ENCODE data around the gene DYNLRB1. TPM values are rescaled to one million over a fixed set of nuclear protein-coding genes. Genes with fewer than 3 reads are reported as not detected.
A peak's percentile ranks its signal among the peaks of the same experiment; 100 is the strongest.

DYNLRB1 gene
- total and polyA plus RNA-seq, 4 donors: 15.8 to 66.9 (median 44.8) TPM

DNA sequence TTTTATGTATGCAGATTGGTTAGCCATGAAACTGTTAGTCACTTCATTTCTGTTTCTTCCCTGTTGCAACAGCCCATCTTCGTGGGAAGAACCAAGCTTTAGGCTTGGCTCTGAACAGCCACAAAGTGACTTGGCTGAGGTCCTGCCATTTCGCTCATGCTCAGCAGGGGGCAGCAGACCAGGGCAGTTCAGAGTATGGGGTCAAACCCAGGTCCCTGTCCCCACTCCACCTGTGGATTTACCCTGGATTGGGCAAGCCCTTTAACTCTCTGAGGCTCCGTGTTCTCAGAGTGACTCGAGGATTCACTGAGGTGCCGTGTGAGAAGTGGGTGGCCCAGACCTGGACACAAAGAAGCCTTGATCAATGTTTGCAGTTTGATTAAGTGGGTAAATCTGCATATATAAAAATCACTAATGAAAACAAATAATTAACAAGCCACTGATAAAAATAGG, 22.5 kb downstream of the DYNLRB1 start:
- H3K4me3 ChIP-seq (ENCODE audit: low read depth in 1 of 3, low read length in 3 of 3): no peak overlapping the region
- no peaks in the 10 kb centered on the region for H3K27me3 ChIP-seq (ENCODE audit: control insufficient read depth in 4 of 4, insufficient read depth in 4 of 4, low read length in 3 of 4)
- 19% methylated on average over 5 of the region's 5 CpGs for WGBS
- peak; percentile 70 for DNase-seq (ENCODE audit: low spot score)
- no peak overlapping the region for H3K9ac ChIP-seq (ENCODE audit: low read depth in 1 of 2, low read length in 2 of 2)
- no peak overlapping the region for H3K27ac ChIP-seq (ENCODE audit: low read depth in 1 of 2, low read length in 2 of 2)
- peaks cover 16 to 42% (median 37%) of the 10 kb centered on the region in 4 donors for H3K36me3 ChIP-seq (ENCODE audit: control insufficient read depth in 4 of 4, insufficient read depth in 3 of 4, low read depth in 1 of 4, low read length in 3 of 4)
- H3K9me3 ChIP-seq (ENCODE audit: control insufficient read depth in 4 of 4, low read length in 3 of 4): no peaks in the 10 kb centered on the region
- H3K4me1 ChIP-seq (ENCODE audit: control insufficient read depth in 4 of 4, insufficient read depth in 4 of 4, low read length in 3 of 4): peaks cover 0 to 11% (median 8%) of the 10 kb centered on the region in 4 donors
- TF ChIP-seq JUND (IDR thresholded peaks at IDR 0.05) (no peak), NR2F2 (IDR thresholded peaks at IDR 0.05) (peak; percentile 33), HNF4A (conservative IDR thresholded peaks at IDR 0.05) (peak; percentile 33 to 73), RAD21 (IDR thresholded peaks at IDR 0.05) (peak; percentile 89 to 94), TAF1 (conservative IDR thresholded peaks at IDR 0.05) (no peak), FOXA2 (IDR thresholded peaks at IDR 0.05) (no peak), EGR1 (IDR thresholded peaks at IDR 0.05; ENCODE audit: low read depth in 2 of 2) (no peak), FOXA1 (IDR thresholded peaks at IDR 0.05) (no peak), SP1 (IDR thresholded peaks at IDR 0.05) (peak; percentile 60), HNF4G (IDR thresholded peaks at IDR 0.05) (no peak), RXRA (IDR thresholded peaks at IDR 0.05) (peak; percentile 99 to 100), GABPA (IDR thresholded peaks at IDR 0.05 in 1 of 2, conservative IDR thresholded peaks at IDR 0.05 in 1 of 2) (no peak), YY1 (IDR thresholded peaks at IDR 0.05) (no peak)
- TF ChIP-seq, protein P1, sequence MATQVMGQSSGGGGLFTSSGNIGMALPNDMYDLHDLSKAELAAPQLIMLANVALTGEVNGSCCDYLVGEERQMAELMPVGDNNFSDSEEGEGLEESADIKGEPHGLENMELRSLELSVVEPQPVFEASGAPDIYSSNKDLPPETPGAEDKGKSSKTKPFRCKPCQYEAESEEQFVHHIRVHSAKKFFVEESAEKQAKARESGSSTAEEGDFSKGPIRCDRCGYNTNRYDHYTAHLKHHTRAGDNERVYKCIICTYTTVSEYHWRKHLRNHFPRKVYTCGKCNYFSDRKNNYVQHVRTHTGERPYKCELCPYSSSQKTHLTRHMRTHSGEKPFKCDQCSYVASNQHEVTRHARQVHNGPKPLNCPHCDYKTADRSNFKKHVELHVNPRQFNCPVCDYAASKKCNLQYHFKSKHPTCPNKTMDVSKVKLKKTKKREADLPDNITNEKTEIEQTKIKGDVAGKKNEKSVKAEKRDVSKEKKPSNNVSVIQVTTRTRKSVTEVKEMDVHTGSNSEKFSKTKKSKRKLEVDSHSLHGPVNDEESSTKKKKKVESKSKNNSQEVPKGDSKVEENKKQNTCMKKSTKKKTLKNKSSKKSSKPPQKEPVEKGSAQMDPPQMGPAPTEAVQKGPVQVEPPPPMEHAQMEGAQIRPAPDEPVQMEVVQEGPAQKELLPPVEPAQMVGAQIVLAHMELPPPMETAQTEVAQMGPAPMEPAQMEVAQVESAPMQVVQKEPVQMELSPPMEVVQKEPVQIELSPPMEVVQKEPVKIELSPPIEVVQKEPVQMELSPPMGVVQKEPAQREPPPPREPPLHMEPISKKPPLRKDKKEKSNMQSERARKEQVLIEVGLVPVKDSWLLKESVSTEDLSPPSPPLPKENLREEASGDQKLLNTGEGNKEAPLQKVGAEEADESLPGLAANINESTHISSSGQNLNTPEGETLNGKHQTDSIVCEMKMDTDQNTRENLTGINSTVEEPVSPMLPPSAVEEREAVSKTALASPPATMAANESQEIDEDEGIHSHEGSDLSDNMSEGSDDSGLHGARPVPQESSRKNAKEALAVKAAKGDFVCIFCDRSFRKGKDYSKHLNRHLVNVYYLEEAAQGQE (IDR thresholded peaks at IDR 0.05): no peak
- TF ChIP-seq, protein P2, sequence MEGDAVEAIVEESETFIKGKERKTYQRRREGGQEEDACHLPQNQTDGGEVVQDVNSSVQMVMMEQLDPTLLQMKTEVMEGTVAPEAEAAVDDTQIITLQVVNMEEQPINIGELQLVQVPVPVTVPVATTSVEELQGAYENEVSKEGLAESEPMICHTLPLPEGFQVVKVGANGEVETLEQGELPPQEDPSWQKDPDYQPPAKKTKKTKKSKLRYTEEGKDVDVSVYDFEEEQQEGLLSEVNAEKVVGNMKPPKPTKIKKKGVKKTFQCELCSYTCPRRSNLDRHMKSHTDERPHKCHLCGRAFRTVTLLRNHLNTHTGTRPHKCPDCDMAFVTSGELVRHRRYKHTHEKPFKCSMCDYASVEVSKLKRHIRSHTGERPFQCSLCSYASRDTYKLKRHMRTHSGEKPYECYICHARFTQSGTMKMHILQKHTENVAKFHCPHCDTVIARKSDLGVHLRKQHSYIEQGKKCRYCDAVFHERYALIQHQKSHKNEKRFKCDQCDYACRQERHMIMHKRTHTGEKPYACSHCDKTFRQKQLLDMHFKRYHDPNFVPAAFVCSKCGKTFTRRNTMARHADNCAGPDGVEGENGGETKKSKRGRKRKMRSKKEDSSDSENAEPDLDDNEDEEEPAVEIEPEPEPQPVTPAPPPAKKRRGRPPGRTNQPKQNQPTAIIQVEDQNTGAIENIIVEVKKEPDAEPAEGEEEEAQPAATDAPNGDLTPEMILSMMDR (IDR thresholded peaks at IDR 0.05; ENCODE audit: low read depth, low read length, missing input control): peak; percentile 93
- TF ChIP-seq, protein P3, sequence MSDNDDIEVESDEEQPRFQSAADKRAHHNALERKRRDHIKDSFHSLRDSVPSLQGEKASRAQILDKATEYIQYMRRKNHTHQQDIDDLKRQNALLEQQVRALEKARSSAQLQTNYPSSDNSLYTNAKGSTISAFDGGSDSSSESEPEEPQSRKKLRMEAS (IDR thresholded peaks at IDR 0.05): no peak
- TF ChIP-seq, protein P4, sequence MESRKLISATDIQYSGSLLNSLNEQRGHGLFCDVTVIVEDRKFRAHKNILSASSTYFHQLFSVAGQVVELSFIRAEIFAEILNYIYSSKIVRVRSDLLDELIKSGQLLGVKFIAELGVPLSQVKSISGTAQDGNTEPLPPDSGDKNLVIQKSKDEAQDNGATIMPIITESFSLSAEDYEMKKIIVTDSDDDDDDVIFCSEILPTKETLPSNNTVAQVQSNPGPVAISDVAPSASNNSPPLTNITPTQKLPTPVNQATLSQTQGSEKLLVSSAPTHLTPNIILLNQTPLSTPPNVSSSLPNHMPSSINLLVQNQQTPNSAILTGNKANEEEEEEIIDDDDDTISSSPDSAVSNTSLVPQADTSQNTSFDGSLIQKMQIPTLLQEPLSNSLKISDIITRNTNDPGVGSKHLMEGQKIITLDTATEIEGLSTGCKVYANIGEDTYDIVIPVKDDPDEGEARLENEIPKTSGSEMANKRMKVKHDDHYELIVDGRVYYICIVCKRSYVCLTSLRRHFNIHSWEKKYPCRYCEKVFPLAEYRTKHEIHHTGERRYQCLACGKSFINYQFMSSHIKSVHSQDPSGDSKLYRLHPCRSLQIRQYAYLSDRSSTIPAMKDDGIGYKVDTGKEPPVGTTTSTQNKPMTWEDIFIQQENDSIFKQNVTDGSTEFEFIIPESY (IDR thresholded peaks at IDR 0.05): no peak
- TF ChIP-seq, protein P5, sequence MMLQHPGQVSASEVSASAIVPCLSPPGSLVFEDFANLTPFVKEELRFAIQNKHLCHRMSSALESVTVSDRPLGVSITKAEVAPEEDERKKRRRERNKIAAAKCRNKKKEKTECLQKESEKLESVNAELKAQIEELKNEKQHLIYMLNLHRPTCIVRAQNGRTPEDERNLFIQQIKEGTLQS (IDR thresholded peaks at IDR 0.05): no peak
